ENCODE measurements around the gene MAP1B.

DNA sequence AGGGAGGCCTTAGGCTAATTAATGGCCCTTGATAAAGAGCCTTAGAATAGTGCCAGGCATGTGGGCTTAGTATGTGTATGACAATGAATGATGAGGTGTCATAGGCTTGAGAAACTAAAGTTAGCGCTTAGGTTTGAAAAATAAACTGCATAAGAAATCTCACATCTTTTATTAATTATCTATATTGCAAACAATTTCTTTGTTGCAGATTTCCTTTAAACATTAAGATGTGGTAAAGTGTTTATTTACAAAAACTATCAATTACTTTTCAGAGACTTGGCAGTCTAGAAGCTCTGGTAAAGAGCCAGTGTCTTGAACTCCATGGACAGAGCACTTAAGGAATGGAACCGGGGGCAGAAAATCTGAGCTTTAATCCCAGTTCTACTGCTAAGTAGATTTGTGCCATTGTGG lies 23.1 kb downstream of the MAP1B start:
- TF ChIP-seq, protein P1, sequence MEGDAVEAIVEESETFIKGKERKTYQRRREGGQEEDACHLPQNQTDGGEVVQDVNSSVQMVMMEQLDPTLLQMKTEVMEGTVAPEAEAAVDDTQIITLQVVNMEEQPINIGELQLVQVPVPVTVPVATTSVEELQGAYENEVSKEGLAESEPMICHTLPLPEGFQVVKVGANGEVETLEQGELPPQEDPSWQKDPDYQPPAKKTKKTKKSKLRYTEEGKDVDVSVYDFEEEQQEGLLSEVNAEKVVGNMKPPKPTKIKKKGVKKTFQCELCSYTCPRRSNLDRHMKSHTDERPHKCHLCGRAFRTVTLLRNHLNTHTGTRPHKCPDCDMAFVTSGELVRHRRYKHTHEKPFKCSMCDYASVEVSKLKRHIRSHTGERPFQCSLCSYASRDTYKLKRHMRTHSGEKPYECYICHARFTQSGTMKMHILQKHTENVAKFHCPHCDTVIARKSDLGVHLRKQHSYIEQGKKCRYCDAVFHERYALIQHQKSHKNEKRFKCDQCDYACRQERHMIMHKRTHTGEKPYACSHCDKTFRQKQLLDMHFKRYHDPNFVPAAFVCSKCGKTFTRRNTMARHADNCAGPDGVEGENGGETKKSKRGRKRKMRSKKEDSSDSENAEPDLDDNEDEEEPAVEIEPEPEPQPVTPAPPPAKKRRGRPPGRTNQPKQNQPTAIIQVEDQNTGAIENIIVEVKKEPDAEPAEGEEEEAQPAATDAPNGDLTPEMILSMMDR (IDR thresholded peaks at IDR 0.05 in 8 of 11, conservative IDR thresholded peaks at IDR 0.05 in 3 of 11), result no peak
- TF ChIP-seq POLR2A (IDR thresholded peaks at IDR 0.05) (no peak), POLR2AphosphoS5 (IDR thresholded peaks at IDR 0.05) (no peak)
